SKM-1 (cell line): Measurements from ENCODE around the gene ATG13.

Experiments used
- DNase-seq: peaks from one replicate; lab custom pipeline; 2025; ENCODE audit not compliant: unreplicated experiment; lab: John Stamatoyannopoulos, UW

The ATG13 gene

DNA sequence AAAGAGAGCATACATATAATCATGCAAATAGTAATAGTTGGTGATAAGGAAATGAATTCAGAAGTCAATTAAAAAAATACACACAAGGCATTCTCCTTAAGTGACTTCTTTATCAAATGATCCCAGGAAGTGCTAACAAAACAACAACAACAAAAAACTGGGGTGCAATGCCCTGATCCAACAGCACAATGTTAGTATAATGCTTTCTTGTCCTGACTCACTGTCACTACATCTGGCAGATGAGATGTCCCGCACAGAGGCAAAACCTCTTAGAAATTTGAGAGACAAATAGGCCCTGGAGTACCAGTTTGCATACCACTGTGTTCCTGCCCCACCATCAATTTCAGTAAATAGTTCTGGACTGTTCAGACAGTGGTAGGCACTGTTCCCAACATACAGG is 12.6 kb upstream of the ATG13 start:
- DNase-seq: no peak

DNA sequence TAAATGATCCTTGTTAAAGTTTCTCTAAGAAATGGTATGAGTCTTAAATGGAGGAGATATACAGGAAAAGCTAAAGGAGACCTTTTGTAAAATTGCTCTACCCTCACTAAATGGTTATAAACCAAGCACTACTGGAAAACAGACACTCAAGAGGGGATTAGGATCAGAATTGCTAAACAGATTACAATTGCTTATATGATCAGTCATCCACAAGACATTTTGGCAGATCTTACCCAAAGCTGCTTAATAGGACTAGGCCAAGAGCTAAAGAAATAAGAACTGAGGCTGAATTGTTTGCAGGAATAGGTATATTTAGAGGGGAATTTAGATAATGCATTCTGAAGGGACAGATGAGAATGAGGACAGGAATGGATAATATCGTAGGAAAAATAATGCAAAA is 9.8 kb upstream of the ATG13 start:
- DNase-seq: no peak

DNA sequence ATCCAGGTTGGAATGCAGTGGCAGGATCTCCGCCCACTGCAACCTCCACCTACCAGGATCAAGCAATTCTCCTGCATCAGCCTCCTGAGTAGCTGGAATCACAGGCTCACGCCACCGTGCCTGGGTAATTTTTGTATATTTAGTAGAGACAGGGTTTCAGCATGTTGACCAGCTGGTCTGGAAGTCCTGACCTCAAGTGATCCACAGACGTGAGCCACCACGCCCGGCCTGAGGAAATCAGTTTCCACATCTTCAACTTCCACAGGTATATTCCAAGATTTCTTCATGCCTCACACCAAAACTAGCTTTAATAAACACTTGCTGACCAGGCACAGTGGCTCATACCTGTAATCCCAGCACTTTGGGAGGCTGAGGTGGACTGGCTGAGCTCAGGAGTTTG is 8.0 kb upstream of the ATG13 start:
- no peak for DNase-seq

DNA sequence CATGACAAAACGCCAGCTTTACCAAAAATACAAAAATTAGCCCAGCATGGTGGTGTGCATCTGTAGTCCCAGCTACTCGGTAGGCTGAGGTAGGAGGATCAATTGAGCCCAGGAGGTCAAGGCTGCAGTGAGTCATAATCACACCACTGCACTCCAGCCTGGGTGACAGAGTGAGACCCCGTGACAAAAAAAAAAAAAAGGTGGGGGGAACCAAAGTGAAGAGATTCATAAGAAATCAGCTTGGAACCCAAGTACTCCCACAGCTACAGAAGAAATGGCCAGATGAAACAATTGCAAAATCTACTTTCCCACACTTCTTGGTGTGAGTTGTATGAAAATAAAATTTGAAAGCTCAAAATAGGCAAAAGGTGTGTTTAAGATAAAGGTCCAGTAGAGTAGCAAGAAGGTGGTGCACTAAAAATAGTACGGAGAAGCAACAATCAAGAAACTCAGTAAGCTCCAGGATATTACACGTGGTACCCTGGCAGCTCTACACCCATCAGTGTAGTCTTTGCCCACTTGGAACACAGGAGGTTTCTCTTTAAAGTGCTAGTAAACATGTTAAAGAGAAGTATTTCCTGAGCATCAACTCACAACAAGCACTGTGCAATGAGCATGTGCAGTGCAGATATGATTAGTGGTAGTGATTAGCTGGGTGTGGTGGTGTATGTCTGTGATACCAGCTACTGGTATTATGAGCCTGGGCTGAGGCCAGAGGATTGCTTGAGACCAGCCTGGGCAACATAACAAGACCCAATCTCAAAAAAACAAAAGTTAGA is 5.6 kb upstream of the ATG13 start:
- no peak for DNase-seq

DNA sequence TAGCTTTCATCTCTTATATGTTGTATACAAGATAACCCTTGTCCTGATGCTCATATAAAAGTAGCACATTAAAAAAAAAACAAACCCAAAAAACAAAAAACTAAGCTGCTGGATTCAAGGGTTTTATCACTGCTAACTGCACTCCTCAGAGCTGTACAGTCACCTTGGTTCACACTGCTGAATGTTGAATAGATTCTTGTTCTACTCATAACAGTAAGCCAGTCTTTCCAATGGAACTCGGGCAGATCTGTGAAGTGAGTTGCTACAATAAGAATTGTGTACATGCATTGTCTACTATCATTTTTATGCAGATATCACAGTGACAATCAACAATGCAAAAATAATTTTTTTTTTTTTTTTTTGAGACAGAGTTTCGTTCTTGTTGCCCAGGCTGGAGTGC is 5.0 kb upstream of the ATG13 start:
- DNase-seq: no peak

DNA sequence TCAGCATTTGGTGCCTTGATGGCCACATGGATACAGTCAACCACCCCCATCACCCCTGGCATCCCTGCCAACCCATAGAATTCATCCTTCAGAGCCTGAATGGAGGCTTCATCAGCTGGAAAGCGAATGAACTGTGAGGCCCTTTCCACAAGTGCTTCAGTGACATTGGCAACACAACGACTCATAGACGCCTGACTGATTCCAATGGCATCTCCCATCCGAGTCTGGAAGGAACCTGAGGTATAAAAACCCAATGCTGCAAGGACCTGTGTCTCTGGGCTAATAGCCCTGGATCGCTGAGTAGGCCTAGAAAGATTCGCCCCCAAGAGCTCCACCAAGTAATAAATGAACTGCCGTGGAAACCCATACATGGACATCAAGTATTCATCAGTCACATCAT is 1.6 kb upstream of the ATG13 start:
- DNase-seq: no peak

DNA sequence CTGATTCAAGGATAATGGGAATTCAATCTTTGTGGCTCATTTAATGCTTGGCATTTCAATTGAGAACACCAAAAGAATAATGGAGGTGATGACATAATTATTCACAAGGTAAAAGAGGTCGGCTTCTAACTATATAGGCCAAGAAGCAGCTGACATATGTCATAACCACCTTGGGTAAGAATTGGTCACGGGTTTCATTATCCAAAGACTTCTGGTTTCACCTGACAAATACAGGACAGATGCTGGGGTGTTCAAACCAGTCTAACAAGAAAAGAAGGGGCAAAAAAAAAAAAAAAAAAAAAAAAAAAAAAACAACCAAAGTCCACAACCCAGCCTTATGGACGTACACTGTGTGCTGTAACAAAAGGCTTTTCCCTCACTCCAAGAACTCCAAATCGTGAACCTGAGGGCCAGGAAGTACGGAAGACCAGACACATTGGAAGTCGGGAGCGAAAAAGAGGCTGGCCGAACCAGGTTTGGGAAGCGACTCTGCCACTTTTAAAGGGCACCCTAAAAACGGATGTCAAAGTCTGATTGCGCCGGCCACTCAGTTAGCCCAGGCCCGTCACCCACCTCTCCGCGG is 711 bp upstream of the ATG13 start:
- DNase-seq: no peak

DNA sequence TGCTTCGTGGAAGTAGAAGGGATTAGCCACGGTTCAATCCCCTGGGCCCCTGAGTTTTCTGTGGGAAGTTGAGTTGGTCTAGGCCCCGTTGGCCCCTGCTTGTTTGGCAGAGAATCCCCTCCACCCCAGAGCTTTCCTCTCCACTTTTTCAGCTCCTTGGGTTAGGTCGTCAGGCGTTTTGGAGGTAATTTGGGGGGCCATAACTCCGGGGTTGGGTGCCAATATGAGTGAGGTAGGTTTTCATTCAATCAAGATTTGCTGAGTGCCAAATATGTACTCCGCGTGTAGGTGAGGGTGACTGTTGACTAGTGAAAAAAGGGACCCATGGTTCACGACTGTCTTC is 590 bp downstream of the ATG13 start:
- DNase-seq: no peak

DNA sequence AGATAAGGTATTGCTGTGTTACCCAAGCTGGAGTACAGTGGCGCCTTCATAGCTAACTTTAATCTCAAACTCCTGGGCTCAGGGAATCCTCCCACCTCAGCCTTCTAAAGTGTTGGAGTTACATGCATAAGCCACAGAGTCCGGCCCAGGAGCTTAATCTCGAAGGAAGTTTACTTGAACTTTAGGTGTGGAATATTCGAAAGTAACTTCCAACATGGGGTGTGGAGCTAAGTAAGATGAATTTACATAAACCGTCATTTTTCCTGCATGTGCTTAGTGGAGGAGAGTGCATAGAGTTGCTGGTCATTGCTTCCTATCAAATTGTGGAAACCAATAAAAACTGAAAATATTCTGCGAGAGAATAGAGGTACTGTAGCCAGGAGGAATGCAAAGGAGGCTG is 1.5 kb downstream of the ATG13 start:
- no peak for DNase-seq

DNA sequence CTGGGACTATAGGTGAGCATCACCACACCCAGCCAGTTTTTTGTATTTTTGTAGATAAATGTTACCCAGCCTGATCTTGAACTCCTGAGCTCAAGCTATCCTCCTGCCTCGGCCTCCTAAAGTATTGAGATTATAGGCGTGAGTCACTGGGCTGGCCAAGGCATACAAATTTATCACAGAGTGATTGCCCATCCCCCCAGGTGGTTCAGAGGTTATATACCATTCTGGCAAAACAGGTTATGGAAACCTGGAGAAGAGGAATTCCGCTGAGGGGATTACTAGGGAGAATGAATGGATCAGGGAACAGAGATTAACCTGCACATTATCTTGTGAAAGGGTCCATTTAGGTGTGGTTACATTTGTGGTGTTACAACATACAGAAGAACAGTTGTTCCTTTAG is 8.1 kb downstream of the ATG13 start:
- no peak for DNase-seq

DNA sequence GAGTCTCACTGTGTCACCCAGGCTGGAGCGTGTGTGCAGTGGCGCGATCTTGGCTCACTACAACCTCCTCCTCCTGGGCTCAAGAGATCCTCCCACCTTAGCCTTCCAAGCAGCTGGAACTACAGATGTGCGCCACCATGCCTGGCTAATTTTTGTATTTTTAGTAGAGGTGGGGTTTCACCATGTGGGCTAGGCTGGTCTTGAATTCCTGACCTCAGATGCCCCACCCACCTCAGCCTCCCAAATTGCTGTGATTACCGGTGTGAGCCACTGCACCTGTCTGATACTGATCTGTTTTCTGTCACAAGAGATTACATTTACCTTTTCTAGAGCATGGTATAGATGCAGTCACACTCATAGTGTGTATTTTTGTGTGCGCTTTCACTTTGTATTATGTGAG is 11.6 kb downstream of the ATG13 start:
- DNase-seq: no peak

DNA sequence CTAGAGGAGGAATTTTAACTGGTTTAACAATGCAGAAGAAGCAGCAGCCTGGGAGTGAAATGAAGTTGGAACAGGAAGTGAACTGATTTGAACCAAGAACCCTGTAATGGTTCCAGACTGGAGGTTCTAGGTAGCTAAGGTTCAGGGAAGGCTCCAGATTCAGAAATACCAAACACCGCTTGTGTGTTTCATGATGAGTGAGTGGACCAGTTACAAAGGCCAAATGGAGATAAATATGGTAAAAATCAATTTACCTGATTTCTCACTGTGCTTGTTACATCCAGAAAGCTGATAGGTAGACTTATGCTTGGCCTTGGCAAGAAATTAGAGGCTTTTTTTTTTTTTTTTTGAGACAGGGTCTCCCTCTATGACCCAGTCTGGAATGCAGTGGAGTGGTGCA is 12.9 kb downstream of the ATG13 start:
- DNase-seq: no peak

DNA sequence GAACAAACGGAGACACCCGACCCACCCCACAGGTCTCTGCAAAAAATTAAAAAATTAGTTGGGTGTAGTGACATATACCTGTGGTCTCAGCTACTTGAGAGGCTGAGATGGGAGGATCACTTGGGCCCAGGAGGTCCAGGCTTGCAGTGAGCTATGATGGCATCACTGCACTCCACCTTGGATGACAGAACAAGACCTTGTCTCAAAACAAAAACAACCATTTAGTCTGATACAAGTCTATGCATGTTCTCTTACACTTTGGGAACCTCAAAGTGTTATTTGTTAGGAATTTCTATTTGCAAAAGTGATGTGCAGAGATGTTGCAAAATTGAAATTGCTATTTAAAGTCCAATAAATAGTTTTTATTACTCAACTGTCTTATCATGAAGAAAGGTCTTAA is 14.3 kb downstream of the ATG13 start:
- DNase-seq: no peak

DNA sequence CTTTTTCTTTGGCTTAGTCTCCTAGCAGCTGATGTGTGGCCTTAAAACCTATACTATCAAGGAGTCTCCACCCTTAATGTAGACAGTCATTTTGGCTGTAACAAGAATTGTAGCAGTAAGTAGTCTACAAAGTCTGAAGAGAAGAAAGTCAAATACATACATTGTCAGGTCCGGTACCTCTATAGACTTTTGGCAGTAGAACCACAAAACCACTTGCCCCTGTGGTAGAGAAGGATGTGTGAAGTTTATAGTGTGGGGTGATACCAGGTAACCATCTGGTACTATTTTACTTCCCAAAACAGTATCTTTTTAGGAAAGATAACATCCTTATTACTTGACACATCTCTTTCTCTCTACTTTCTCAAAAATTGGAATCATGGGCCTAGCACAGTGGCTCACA is 15.1 kb downstream of the ATG13 start:
- DNase-seq: no peak

DNA sequence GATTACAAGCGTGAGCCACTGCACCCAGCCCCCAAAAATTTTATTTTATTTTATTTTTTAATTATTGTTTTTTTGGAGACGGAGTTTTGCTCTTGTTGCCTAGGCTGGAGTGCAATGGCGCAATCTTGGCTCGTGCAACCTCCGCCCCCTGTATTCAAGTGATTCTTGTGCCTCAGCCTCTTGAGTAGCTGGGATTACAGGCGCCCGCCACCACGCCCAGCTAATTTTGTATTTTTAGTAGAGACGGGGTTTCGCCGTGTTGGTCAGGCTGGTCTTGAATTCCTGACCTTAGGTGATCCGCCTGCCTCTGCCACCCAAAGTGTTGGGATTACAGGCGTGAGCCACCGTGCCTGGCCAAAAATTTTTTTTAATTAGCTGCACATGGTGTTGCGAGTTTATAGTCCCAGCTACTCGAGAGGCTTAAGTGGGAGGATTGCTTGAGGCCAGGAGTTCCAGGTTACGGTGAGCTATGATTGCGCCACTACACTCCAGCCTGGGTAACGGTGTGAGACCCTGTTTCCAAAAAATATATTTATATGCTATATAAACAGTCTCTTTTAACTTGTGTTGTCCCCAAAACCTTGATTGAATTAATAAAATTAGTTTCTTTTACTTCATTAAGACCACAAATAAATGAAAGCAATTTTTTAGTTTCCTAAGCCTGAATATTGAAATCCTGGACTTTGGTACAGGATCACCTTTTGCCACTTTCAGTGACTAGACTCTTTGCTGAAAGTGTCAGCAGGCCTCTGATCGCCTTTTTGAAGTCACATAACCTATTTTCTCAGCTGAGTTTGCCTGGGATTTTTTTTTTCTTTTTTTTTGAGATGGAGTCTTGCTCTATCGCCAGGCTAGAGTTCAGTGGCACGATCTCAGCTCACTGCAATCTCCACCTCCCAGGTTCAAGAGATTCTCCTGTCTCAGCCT is 16.2 kb downstream of the ATG13 start:
- no peak for DNase-seq

DNA sequence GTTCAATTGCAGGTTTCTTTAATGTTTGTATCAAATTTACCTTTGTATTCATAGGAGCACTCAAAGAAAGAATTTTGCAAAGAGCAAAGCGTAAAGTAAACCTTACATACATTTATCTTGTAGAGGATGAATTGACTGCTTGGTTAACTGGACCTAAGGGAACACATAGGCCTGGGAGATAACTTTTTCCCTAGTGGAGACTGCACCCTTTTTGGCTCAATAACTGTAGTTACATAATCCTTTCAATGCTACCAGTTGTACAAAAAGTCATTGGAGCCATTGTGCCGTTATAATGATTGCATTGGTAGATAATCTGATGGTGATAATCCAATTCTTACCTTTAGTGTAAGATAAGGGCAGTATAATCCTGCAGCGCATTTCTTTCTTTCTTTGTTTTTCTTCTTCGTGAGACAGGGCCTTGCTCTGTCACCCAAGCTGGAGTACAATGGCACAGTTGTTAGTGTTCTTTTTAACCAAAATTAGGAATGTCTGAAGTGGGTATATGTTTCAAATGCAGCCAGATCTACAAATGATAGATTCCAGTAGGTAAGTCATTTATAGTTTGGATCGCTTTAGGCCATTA is 18.3 kb downstream of the ATG13 start:
- no peak for DNase-seq

DNA sequence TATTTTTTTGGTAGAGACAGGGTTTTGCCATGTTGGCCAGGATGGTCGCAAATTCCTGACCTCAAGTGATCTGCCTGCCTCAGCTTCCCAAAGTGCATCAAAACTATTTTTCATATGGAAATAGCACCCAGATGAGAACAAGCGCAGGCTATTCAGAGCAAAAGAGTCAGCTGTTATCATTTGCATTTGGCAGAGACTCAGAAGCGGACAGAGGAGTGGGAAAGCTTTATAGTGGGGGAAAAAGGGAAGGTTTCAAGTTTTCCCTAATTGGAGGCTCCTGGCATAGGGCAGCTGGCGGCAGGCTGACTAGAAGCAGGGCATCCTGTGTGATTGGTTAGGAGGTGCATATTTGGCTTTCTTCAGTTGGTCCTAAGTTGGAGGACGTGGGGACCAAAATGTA is 20.2 kb downstream of the ATG13 start:
- DNase-seq: no peak

DNA sequence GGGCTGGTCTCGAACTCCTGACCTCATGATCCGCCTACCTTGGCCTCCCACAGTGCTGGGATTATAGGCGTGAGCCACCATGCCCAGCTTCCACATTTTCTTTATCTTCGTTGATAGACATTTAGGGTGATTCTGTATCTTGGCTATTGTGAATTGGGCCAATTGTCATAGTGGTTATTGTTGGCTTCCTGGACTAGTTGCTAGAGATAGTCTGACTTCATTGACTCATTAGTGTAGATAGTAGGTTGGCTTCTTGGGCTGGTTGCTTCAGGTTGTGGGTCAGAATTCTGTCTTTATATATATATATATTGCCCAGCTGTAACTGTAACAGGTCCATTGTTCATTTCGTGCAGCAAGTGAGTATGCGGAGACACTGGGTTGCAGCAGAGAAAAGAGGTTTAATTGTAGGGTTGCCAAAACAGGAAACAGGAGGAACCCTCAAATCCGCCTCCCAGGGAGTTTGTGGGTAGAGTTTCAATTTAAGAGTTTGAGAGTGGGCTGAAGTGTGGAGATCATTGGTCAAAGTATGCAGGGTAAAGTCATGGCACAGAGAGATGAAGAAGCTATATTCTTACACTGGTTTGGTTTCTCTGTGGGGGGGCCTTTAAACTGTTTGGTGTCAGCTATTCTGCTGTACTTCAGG is 22.0 kb downstream of the ATG13 start:
- DNase-seq: no peak

DNA sequence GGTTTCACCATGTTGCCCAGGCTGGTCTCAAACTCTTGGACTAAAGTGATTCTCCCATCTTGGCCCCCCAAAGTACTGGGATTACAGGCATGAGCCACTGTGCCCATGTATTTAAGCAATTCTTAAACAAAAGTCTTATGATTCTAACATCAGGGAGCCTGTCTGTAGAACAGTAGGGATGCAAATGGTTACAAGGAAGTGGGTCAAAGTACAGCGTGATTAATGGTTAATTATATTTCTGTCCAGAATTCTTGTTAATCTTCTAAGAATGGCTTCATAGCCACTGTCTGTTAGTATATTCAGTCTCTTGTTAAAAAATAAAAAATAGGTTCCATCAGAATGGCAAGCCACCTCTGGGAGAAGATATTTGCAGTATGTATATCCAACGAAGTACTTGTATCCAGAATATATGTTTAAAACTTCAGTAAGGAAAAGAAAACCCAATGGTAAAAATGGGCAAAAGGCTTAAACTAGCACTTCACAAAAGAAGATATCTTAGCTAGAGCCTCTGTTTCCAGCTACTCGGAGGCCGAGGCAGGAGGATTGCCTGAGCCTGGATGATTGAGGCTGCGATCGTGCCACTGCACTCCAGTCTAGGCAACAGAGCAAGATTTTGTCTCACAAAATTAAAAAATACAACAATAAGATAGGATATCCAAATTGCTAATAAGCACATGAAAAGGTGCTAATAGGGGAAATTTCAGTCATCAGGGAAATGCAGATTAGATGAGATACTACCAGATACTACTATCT is 22.9 kb downstream of the ATG13 start:
- DNase-seq: no peak

DNA sequence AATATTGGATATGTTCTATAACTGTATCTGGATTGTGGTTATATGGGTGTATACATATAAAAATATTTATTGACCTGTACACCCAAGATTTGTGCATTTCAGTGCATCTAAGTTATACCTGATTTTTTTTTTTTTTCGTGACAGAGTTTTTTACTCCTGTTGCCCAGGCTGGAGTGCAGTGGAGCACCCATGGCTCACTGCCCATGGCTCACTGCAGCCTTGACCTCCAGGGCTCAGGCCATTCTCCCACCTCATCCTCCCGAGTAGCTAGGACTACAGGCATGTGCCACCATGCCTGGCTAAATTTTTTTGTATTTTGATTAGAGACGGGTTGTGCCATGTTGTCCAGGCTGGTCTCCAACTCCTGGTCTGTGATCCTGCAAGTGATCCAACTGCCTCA is 24.3 kb downstream of the ATG13 start:
- DNase-seq: no peak
